22Rv1 (cell line): ENCODE results near the gene FBXO2.

Source experiments
- ZFX ChIP-seq: fragments of 450-650 bp; IDR thresholded peaks from 2 replicates; pipeline ENCODE4 v1.6.1; 2017; ENCODE audit warnings: antibody characterized with exemption, borderline replicate concordance
- TF ChIP-seq, protein P1 (sequence below): fragments of 450-650 bp; IDR thresholded peaks from 2 replicates; pipeline ENCODE4 v1.5.1; 2017; ENCODE audit warnings: mild to moderate bottlenecking

DNA sequence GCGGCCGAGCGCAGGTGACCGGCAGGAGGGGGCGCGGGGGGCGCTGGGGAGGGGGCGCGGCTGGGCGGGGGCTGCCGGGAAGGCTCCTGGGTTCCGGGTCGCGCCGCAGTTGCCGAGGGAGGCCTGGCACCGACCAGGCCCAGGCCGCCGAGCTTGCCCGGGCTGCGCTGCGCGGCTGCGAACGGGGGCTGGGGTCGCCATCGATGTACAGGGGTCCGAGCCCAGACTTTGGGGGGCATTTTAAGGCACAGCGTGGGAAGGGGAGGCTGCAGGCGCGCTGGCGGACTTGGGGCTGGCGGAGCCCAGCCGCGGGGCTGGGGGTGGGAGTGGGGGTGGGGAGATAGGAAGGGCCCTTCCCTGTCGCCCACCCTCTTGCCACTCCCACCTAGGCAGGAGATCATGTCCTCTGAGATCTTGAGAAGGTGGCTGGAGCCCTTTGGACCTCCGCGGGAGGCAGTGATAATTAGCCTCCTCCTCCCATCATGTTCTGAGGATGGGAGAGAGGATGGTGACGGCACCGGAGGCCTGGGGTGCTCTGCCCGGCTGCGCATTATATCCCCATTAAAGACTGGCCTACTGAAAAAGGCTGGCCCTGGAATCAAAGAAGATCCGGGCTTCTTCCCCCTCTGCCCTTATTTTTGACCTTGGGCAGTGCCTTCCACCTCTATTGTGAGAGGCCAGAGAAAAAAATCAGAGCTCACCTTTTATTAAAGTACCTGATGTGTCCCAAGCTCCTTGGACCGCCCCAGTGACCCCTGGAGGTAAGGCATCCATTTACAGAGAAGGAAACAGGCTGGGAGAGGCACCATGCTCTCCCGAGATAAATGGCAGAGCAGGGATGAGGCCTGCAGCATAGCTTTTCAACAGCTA, 945 bp upstream of the FBXO2 start:
- TF ChIP-seq, protein P1, sequence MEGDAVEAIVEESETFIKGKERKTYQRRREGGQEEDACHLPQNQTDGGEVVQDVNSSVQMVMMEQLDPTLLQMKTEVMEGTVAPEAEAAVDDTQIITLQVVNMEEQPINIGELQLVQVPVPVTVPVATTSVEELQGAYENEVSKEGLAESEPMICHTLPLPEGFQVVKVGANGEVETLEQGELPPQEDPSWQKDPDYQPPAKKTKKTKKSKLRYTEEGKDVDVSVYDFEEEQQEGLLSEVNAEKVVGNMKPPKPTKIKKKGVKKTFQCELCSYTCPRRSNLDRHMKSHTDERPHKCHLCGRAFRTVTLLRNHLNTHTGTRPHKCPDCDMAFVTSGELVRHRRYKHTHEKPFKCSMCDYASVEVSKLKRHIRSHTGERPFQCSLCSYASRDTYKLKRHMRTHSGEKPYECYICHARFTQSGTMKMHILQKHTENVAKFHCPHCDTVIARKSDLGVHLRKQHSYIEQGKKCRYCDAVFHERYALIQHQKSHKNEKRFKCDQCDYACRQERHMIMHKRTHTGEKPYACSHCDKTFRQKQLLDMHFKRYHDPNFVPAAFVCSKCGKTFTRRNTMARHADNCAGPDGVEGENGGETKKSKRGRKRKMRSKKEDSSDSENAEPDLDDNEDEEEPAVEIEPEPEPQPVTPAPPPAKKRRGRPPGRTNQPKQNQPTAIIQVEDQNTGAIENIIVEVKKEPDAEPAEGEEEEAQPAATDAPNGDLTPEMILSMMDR: no peak
- no peak for TF ChIP-seq ZFX
